Activated gamma-delta T cell treated with Interleukin-2 at 50 U/mL for 16 hours (primary cell): ENCODE data around the gene BMP5.

Source experiments
- DNase-seq: peaks from one replicate; pipeline ENCODE4 v3.0.0-alpha.2; 2020

Gene BMP5

GRCh38 chr6:55798571-55798970, 76.8 kb downstream of the BMP5 start:
- DNase-seq, result no peak

GRCh38 chr6:55794136-55794812, 81.1 kb downstream of the BMP5 start:
- DNase-seq, result no peak

GRCh38 chr6:55785273-55785672, 90.1 kb downstream of the BMP5 start:
- no peak for DNase-seq

GRCh38 chr6:55782275-55782674, 93.1 kb downstream of the BMP5 start:
- no peak for DNase-seq

GRCh38 chr6:55778705-55779104, 96.7 kb downstream of the BMP5 start:
- no peak for DNase-seq

GRCh38 chr6:55777469-55777868, 97.9 kb downstream of the BMP5 start:
- DNase-seq, result no peak

GRCh38 chr6:55776113-55776512, 99.3 kb downstream of the BMP5 start:
- no peak for DNase-seq

GRCh38 chr6:55775029-55775318, 100.4 kb downstream of the BMP5 start:
- no peak for DNase-seq

- no peak for DNase-seq
Observed at GRCh38 chr6:55774286-55775028, 100.9 kb downstream of the BMP5 start.

GRCh38 chr6:55773620-55774216, 101.7 kb downstream of the BMP5 start:
- no peak for DNase-seq

- DNase-seq, result no peak
Observed at GRCh38 chr6:55772730-55773129, 102.7 kb downstream of the BMP5 start.

GRCh38 chr6:55759536-55759935, 115.9 kb downstream of the BMP5 start:
- no peak for DNase-seq

GRCh38 chr6:55758156-55758937, 117.0 kb downstream of the BMP5 start:
- no peak for DNase-seq

GRCh38 chr6:55756531-55757031, 118.8 kb downstream of the BMP5 start:
- no peak for DNase-seq

- DNase-seq, result no peak
Observed at GRCh38 chr6:55748880-55749279, 126.5 kb downstream of the BMP5 start.

GRCh38 chr6:55746473-55746872, 128.9 kb downstream of the BMP5 start:
- no peak for DNase-seq

GRCh38 chr6:55734256-55734655, 141.1 kb downstream of the BMP5 start:
- DNase-seq, result no peak

GRCh38 chr6:55729665-55730064, 145.7 kb downstream of the BMP5 start:
- DNase-seq, result no peak

GRCh38 chr6:55726144-55726543, 149.2 kb downstream of the BMP5 start:
- DNase-seq, result no peak

- DNase-seq, result no peak
Observed at GRCh38 chr6:55714831-55715230, 160.6 kb downstream of the BMP5 start.

GRCh38 chr6:55713436-55713835, 162.0 kb downstream of the BMP5 start:
- DNase-seq, result no peak

- DNase-seq, result no peak
Observed at GRCh38 chr6:55708711-55709110, 166.7 kb downstream of the BMP5 start.
